ENCODE measurements around the gene EEF1A1.
"Not testable (repeated sequence)": the region's sequence is repeated elsewhere in the genome, so short reads cannot be mapped to it uniquely, and the experiment has no call there.

Gene EEF1A1

GRCh38 chr6:73520688-73521350, at the start of gene EEF1A1:
EEF1A1 (minus strand) TSS chr6:73521032; CDS start chr6:73520026, 1,006 bp downstream.
- peak; percentile 99 to 100 for DNase-seq (ENCODE audit: low read depth in 2 of 2, low spot score in 1 of 2)

GRCh38 chr6:73569121-73569520, 48.3 kb upstream of the EEF1A1 start:
- DNase-seq (ENCODE audit: low read depth in 2 of 2, low spot score in 1 of 2): no peak

GRCh38 chr6:73566954-73567591, 46.2 kb upstream of the EEF1A1 start:
- DNase-seq (ENCODE audit: low read depth in 2 of 2, low spot score in 1 of 2): no peak

DNA sequence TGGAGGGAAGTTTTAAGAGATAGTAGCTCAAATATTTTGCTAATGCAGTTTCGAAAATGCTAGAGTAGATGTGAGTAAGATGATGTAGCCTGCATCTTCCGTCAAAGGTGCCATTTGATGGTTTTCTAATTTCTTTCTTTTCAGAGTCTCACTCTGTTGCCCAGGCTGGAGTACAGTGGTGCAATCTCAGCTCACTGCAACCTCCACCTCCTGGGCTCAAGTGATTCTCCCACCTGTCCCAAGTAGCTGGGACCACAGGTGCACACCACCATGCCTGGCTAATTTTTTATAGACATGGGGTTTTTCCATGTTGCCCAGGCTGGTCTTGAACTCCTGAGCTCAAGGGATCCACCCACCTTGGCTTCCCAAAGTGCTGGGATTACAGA, 45.6 kb upstream of the EEF1A1 start:
- DNase-seq (ENCODE audit: low read depth in 2 of 2, low spot score in 1 of 2): not testable (repeated sequence)

- DNase-seq (ENCODE audit: low read depth in 2 of 2, low spot score in 1 of 2): no peak
Measured at GRCh38 chr6:73565767-73566485, 45.1 kb upstream of the EEF1A1 start.

- no peak for DNase-seq (ENCODE audit: low read depth in 2 of 2, low spot score in 1 of 2)
Measured at GRCh38 chr6:73564578-73565345, 43.9 kb upstream of the EEF1A1 start.

GRCh38 chr6:73562558-73562957, 41.7 kb upstream of the EEF1A1 start:
- DNase-seq (ENCODE audit: low read depth in 2 of 2, low spot score in 1 of 2): no peak

- DNase-seq (ENCODE audit: low read depth in 2 of 2, low spot score in 1 of 2): no peak
Measured at GRCh38 chr6:73560853-73561407, 40.1 kb upstream of the EEF1A1 start.

DNA sequence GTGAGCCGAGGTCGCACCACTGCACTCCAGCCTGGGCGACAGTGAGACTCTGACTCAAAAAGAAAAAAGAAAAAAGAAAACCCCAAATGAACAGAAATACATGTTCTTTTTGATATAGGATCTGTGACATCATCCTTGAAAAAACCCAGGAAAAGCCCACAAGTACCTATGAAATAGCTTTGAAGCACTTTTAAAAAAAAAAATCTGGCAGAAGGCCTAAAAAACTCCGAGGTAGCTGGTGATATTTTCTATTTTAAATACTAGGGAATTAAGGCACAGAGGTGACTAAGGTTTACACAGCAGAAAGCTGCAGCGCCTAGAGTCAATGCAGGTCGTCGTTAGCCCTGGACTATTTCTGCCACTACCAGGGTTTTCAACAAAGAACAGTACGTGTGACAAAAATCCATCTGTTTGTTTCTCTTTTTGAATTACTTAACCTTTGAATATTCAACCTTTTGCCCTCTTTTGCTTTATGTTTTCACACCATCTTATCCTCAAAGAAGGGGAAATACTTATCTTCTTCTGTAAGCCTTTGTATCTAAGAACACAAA, 39.4 kb upstream of the EEF1A1 start:
- DNase-seq (ENCODE audit: low read depth in 2 of 2, low spot score in 1 of 2): no peak

GRCh38 chr6:73559399-73559794, 38.6 kb upstream of the EEF1A1 start:
- DNase-seq (ENCODE audit: low read depth in 2 of 2, low spot score in 1 of 2): not testable (repeated sequence)

DNA sequence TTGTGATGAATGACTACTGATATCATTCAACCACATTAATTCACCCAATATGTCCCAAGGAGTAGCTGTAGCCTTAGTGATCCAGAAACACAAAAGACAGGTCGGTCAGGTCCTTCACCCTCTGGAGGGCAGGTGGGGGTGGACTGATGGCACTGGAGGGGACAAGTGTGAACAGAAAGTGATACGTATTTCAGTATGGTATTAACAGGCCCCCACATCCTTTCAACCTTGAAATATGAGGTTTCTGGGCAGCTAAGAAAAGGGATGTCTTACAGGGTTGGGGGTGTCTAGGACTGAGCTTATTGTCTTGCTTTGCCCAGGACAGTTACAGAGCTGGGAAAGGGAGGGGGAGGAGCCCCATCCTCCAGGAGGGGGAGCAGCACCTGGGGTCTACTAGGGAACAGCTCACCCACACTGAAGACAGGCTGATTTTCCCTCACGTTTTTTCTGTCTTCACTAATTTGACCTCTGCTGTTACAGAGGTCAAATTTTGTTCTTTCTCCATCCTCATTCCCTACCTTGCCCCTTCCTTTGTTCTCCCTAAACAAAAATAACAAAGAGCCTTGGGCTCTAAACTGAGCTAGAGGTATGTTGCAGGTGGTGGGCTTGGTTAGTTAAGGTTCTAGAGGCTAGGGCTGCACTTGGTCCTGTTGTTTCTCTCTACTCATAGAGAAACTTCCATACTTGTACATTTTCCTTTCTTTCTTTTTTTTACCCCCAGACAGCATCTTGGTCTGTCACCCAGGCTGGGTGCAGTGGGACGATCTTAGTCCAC, 38.0 kb upstream of the EEF1A1 start:
- no peak for DNase-seq (ENCODE audit: low read depth in 2 of 2, low spot score in 1 of 2)

- no peak for DNase-seq (ENCODE audit: low read depth in 2 of 2, low spot score in 1 of 2)
Measured at GRCh38 chr6:73556836-73557235, 36.0 kb upstream of the EEF1A1 start.

- DNase-seq (ENCODE audit: low read depth in 2 of 2, low spot score in 1 of 2): not testable (repeated sequence)
Measured at GRCh38 chr6:73555380-73555949, 34.6 kb upstream of the EEF1A1 start.

DNA sequence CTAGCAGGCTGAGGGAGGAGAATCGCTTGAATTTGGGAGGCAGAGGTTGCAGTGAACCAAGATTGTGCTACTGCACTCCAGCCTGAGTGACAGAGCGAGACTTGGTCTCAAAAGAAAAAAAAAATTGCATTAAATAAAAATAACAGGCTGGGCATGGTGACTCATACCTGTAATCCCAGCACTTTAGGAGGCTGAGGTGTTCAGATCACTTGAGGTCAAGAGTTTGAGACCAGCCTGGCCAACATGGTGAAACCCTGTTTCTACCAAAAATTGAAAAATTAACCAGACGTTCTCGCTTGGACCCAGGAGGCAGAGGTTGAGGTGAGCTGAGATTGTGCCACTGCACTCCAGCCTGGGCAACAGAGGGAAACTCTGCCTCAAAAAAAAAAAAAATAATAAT, 30.3 kb upstream of the EEF1A1 start:
- not testable (repeated sequence) for DNase-seq (ENCODE audit: low read depth in 2 of 2, low spot score in 1 of 2)

GRCh38 chr6:73548458-73549446, 27.9 kb upstream of the EEF1A1 start:
- DNase-seq (ENCODE audit: low read depth in 2 of 2, low spot score in 1 of 2): no peak

DNA sequence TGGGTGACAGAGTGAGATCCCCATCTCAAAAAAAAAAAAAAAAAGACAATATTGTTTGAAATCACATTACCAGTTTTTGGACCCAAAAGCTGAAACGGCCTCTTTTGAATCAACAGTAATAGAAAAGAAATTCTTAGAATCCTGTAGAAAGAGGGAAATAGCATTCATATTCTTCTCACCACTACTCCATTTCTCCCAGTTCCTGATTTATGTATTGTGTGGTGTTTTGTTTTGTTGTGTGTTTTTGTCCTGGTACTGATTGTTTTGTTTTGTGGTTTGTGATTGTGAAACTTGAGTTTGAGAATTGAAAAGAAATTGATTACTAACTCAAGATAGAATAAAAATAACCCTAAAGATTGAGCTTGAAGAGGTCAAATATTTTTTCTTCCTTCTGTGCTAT, 26.2 kb upstream of the EEF1A1 start:
- no peak for DNase-seq (ENCODE audit: low read depth in 2 of 2, low spot score in 1 of 2)

- no peak for DNase-seq (ENCODE audit: low read depth in 2 of 2, low spot score in 1 of 2)
Measured at GRCh38 chr6:73542891-73543290, 22.1 kb upstream of the EEF1A1 start.

DNA sequence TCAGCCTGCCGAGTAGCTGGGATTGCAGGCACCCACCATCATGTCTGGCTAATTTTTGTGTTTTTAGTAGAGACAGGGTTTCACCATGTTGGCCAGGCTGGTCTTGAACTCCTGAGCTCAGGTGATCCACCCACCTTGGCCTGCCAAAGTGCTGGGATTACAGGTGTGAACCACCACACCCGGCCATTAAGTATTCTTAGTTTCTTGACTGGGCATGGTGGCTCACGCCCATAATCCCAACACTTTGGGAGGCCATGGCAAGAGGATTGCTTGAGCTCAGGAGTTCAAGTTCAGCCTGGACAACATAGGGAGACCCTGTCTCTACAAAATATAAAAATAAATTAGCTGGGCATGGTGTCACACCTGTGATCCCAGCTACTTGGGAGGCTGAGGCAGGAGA, 21.6 kb upstream of the EEF1A1 start:
- DNase-seq (ENCODE audit: low read depth in 2 of 2, low spot score in 1 of 2): not testable (repeated sequence)
